GM20000 (cell line): Measurements from ENCODE around the gene EIF3M.
"Not testable (repeated sequence)": the region's sequence is repeated elsewhere in the genome, so short reads cannot be mapped to it uniquely, and the experiment has no call there.

Source experiments
- DNase-seq: peaks from one replicate; pipeline ENCODE4 v3.0.0; 2012; ENCODE audit warnings: low spot score
- CTCF ChIP-seq: IDR thresholded peaks from 2 replicates; pipeline ENCODE4 v1.5.1; 2012; ENCODE audit warnings: mild to moderate bottlenecking, control low read depth; ENCODE audit errors: extremely low read depth, missing control alignments

EIF3M gene

GRCh38 chr11:32574421-32574820, 9.2 kb upstream of the EIF3M start:
- TF ChIP-seq CTCF: no peak
- DNase-seq: no peak

- TF ChIP-seq CTCF: no peak
- no peak for DNase-seq
Measured at GRCh38 chr11:32575070-32575469, 8.6 kb upstream of the EIF3M start.

GRCh38 chr11:32576456-32576855, 7.2 kb upstream of the EIF3M start:
- no peak for TF ChIP-seq CTCF
- no peak for DNase-seq

- DNase-seq: no peak
- no peak for TF ChIP-seq CTCF
Measured at GRCh38 chr11:32580967-32581366, 2.7 kb upstream of the EIF3M start.

GRCh38 chr11:32581556-32581955, 2.1 kb upstream of the EIF3M start:
- DNase-seq: no peak
- no peak for TF ChIP-seq CTCF

- DNase-seq: no peak
- TF ChIP-seq CTCF: no peak
Measured at GRCh38 chr11:32584921-32585320, 1.3 kb downstream of the EIF3M start.

GRCh38 chr11:32586576-32587190, 3.1 kb downstream of the EIF3M start:
- TF ChIP-seq CTCF: no peak
- DNase-seq: no peak

- TF ChIP-seq CTCF: no peak
- no peak for DNase-seq
Measured at GRCh38 chr11:32594272-32594671, 10.6 kb downstream of the EIF3M start.

- not testable (repeated sequence) for DNase-seq
Measured at GRCh38 chr11:32596114-32596513, 12.5 kb downstream of the EIF3M start.
